Retinal pigment epithelial cell (primary cell): ENCODE results near the gene IGSF5.

Experiments
- DNase-seq: peaks from one replicate; pipeline ENCODE4 v3.0.0-alpha.2; 2010; ENCODE audit warnings: low read depth
- H3K4me3 ChIP-seq: 2 replicates; pipeline ENCODE4 v1.5.1; 2011; ENCODE audit warnings: mild to moderate bottlenecking, low read length, control low read depth, moderate library complexity
- TF ChIP-seq, protein P1 (sequence below): conservative IDR thresholded peaks from 2 replicates; pipeline ENCODE4 v1.5.1; 2011; ENCODE audit warnings: low read depth, low read length, control low read depth, inconsistent platforms

The IGSF5 gene

DNA sequence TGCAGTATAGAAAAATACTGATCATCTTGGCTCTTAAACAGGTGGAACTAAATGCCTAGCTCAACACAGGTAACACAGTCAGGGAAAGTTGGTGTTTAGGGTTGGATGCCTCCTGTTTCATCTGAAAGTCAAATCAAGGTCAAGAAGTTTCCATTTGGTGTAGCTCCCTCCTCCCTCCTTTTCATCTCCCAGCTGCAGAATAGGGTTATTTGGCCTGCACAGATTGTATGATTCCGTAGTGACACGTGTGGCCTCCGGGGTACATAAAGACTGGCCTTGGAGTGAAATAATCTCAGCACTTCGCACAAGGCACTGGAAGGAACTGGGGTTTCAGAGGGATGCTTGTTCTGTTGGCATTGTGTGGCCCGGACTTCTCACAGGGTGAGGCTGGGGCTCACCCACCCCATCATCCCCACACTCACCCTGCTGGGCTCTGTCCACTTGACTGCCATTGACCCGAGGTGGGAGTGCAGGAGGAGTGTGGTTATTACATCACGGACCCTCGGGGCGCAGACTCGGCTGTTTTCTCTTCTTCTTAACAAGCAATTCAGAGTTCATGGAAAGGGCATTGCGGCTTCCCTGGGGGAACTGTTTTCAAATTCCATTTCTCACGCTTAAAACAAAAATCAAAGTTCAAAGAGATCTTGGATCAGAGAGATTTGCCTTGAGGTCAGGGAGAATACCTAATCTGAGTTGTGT lies 18.4 kb downstream of the IGSF5 start:
- DNase-seq = peak; percentile 19
- no peak overlapping the region for H3K4me3 ChIP-seq
- TF ChIP-seq, protein P1, sequence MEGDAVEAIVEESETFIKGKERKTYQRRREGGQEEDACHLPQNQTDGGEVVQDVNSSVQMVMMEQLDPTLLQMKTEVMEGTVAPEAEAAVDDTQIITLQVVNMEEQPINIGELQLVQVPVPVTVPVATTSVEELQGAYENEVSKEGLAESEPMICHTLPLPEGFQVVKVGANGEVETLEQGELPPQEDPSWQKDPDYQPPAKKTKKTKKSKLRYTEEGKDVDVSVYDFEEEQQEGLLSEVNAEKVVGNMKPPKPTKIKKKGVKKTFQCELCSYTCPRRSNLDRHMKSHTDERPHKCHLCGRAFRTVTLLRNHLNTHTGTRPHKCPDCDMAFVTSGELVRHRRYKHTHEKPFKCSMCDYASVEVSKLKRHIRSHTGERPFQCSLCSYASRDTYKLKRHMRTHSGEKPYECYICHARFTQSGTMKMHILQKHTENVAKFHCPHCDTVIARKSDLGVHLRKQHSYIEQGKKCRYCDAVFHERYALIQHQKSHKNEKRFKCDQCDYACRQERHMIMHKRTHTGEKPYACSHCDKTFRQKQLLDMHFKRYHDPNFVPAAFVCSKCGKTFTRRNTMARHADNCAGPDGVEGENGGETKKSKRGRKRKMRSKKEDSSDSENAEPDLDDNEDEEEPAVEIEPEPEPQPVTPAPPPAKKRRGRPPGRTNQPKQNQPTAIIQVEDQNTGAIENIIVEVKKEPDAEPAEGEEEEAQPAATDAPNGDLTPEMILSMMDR = no peak

DNA sequence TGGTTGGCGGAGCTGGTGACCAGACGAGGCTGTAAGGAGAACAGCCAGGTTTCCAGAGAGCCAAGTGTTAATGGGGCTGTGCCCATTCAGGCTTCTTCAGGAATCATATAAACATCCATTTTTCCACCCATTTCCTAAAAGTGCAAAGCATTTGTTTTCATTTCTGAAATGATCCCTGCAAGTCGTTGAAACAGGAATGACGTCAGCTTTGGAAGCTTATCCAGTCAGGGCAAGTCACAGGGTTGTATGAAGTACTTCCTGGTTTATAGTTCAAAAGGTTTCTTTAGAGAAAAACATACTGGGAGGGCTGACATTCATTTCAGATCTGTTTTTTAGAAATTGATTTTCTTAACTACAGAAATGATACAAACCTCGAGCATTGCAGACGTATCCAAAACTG lies 29.2 kb downstream of the IGSF5 start:
- no peak for DNase-seq
- no peak overlapping the region for H3K4me3 ChIP-seq
- TF ChIP-seq, protein P1 = no peak

DNA sequence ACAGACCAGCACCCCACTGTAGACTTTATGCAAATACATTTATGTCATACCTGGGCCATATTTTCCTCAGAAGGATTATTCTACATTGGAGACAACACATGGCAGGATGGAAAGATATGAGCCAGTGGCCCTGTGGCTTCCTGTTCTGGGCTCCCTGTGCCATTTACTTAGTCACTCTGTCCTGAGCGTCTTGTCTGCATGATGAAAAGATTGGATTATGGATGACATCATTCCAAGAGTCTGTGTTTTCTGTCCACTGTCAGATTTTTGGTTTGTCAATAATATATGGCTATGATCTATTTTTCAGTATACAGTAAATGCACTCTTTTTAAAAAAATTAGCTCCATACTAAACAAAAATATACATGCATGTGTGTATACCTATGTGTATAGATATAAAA lies 30.8 kb downstream of the IGSF5 start:
- DNase-seq = no peak
- no peak overlapping the region for H3K4me3 ChIP-seq
- TF ChIP-seq, protein P1 = no peak

DNA sequence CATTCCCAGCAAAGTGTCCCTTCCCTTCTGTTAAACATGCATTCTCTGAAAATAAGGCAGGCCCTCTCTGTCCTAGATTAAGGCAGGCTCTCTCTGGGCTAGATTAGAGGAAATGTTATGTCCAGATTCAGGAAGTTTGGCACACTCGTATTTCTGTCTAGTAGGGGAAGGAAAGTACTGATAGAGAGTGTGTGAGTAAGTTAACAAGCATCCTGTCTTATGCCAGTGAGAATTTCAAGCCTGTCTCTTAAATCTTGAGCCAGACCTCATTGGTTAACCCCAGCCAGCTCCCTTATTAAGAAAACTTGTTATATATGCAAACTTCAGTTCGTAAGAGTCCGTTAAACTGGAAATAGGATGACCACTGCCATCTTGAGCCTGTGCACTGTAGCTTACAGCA lies 31.6 kb downstream of the IGSF5 start:
- peak; percentile 24 for DNase-seq
- no peak overlapping the region for H3K4me3 ChIP-seq
- TF ChIP-seq, protein P1 = no peak

DNA sequence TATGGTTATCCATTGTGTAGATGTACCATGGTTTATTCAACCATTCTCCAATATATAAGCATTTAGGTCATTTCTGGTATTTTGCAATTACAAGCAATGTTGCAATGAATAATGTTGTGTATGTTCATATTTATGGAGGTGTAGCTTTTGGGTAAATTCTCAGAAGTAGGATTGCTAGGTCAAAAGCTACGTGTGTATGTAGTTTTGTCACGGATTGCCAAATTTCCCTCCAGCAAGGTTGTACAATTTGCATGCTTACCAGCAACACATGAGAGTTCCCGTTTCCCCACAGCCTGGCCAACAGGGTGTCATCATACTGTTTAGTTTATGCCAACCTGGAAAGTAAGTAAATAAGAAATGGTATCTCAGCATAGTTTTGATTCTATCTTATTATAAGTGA lies 36.3 kb downstream of the IGSF5 start:
- H3K4me3 ChIP-seq = no peak overlapping the region
- no peak for DNase-seq
- TF ChIP-seq, protein P1 = no peak

DNA sequence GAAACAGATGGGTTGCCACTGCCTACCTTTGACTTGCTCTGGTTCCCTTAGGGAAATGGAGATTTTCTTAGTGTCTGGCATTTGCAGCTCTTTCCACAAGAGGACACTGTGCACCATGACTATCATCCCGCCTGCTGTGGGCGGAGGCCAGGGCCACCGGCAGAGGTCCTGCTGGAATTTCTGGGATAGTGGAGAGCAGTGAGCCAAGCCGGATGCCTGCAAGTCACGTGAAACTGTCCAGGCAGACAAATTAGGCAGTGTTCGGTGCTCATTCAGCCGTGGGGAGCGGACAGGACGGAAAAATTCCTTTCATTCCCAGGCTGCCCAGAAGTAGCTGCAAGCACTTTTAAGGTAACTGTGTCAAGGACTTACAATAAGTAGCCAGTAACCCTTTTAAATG lies 43.4 kb downstream of the IGSF5 start:
- TF ChIP-seq, protein P1 = peak; percentile 100
- peak; percentile 95 for DNase-seq
- no peak overlapping the region for H3K4me3 ChIP-seq

DNA sequence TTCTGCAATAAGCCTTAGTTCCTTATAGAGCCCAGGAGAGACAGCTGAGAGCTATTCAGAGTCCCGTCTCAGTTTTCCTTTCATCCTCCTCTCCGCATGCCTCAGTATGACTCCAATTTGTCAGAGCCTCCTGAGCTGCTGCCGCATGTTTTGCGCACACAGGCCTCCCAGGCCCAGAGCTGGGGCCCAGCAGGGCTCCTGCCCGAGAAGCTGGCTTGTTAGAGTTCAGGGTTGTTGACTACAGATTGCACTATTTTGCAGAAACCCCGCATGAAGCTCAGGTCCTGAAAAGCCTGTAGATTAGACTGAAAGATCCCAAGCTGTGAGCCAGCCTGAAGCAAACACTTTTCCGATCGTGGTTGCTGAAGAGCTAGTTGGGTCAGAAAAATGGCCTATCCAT lies 51.5 kb downstream of the IGSF5 start:
- H3K4me3 ChIP-seq = no peak overlapping the region
- TF ChIP-seq, protein P1 = no peak
- no peak for DNase-seq
